GM18519 (cell line): ENCODE results near the gene RCVRN.

ENCODE experiments used
- ATAC-seq: cut with Tn5 transposase; IDR thresholded peaks from one replicate; pipeline ENCODE4 v1.9.1; 2021; ENCODE audit warnings: mild to moderate bottlenecking, moderate library complexity; ENCODE audit not compliant: unreplicated experiment, low FRiP score

RCVRN gene

DNA sequence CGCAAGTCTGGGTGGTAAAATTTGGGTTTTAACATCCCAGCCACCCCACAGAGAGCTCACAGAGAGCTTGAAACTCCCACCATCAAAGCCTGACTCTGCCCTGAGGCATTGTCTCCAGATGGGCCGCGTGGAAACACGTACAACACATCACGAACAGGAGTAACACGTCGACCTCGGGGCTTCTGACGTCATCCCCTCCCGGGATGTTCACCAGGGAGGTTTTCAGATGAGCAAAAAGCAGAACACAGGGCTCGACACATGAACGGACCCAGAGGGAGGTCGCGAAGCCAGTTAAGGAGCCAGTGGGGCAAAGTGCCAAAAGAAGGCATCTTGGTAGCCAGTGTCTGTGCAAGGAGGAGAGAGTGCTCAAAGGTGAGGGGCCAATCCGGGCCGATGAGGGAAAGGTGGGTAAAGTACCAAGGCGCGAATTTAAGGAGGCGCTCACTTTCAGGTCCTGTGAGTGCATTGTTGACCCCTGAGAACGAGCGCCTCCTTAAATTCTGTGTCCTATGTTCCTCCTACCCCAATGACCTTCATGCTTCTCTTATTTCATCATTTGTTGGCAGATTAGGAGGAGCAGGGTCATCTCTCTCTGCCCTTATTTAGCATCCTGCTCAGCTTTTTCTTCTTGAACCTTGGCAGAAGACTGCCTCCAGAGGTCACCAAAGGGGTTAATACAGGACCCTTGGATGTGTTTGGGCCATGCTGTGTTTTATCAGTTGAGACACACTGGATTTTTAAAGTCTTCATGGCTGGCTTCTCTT is 5.6 kb downstream of the RCVRN start:
- no peak for ATAC-seq

DNA sequence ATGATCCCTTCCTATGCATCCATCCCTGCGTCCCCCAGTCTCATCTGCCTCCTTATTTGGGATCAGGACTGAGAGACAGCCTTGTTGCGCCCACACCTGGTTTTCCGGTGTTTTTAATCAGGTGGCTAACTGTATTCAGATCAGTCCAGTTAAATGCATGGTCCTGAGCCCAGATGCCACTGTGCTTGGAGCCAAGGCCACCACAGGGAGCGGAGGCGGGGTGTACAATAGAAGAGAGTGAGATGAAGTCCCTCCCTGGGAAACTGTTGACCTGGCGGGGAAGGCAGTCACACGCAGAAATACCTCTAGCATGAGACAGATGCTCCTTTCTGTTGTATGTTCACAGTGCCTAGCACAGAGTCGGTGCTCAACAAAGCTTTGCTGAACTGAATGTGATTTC is 6.3 kb downstream of the RCVRN start:
- ATAC-seq = no peak

DNA sequence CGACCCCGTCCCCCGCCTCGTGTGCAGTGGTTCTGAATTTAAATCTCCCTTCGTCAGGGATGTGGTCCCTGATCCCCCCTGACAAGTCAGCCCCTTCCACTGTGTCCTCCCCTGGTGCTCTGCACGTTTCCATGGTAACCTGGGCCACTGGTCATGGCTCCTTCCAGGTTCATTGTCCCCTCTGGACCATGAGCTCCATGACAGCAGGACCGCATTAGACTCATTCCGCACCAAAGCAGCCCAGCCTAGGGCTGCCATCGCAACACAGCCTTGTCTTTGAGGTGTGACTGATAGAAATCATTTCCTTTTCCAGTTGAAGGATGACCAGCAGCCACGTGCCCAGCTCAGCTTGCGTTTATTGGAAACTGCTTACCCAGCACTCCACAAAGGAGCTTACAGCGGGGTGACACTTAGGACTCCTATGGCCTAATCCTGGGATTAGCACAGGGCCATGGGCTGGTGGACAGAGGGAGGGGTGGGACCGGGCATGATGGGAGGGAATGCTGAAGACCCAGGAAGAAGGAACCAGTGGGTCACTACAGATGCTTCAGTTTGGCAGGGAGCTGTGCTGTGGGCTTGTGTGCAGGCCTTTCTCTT is 7.6 kb downstream of the RCVRN start:
- ATAC-seq = no peak

DNA sequence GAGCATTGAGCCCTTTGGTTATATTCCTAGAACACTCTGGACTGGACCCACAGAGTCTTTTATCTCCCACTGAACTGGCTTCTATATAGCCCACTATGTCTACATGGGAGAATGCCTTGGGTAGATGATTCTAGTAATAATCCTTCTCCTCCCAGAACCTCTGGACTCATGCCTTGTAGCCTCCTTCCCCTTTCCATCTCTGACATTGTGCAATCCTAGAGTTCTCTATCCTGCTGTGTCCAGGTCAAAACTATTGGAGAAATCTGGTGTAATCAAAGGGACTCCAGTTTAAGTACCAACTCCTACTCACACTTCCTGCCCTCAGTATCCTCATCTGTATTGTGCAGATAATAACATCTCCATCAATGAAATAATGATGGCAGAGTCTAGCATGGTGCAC is 9.1 kb downstream of the RCVRN start:
- no peak for ATAC-seq

DNA sequence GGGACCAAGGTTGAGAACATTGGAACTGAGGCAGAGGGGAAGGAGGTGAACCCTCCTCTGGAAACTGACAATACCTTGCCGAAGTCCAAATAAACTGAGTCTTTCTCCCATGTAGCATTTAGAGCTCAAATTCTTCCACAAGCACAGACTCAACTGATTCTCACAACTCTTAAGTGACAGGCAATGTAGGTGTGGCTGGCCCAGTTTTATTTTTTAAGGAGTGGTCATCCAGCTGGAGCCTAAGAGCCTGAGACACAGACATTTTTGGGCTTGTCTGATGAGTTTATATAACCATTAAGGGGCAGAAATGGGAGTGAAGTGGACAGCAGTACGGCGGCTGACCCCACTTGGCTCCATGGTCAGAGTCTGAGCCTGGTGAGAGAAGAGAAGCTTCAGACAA is 10.8 kb downstream of the RCVRN start:
- no peak for ATAC-seq

DNA sequence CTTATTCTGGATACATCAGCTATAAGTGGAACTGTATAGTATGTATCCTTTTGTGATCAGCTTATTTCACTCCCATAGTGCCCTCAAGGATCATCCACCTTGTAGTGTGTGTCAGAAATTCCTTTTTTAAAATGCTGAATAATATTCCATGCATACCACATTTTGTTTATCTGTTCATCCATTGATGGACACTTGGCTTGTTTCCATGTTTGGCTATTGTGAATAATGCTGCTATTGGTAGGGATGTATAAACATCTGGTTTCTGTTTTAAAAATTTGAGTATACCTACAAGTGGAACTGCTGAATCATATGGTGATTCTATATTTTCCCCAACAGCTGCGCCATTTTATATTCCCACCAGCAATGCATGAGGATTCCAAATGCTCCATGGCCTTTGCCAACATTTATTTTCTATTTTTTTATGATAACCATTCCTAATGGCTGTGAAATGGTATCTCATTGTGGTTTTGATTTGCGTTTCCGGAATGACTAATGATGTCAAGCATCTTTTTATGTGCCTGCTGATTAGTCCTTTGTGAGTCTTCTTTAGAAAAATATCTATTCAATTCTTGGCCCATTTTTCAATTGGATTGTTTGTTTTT is 11.6 kb downstream of the RCVRN start:
- no peak for ATAC-seq

DNA sequence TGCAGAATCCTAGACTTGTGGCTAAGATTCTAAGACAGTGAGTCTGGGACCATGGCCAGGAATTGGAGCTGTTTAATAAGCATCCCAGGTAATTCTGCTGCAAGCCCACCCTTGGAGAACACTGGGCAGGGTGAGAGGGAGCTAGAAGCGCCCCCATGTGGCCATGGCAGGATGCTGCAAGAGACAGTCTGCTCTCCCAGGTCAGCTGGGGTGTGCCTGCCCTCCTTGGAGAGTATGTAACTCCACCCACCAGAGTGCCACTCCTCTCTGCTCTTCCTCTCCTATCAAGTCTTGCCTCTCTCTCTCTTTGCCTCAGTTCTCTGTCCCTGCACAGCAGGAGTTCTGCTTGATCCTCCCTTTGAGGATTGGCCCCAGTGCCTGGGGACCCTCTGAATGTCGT is 14.9 kb downstream of the RCVRN start:
- no peak for ATAC-seq

DNA sequence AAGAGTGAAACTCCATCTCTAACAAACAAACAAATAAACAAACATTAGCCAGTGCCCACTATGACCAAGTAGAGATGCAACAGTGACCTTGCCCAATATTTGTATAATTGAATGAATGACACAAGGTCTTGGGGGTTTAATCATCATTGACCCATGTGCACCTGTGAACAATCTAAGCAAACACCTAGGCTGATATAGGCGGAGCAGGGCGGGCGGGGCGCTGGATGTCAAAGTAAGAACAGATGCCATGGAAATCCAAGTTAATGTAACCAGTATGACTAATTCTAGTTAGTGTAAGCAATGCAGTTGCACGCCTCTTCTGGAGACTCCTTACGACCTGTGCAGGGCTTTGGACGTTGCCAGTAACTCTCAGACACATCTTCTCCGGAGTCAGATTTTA is 17.6 kb downstream of the RCVRN start:
- ATAC-seq = no peak

DNA sequence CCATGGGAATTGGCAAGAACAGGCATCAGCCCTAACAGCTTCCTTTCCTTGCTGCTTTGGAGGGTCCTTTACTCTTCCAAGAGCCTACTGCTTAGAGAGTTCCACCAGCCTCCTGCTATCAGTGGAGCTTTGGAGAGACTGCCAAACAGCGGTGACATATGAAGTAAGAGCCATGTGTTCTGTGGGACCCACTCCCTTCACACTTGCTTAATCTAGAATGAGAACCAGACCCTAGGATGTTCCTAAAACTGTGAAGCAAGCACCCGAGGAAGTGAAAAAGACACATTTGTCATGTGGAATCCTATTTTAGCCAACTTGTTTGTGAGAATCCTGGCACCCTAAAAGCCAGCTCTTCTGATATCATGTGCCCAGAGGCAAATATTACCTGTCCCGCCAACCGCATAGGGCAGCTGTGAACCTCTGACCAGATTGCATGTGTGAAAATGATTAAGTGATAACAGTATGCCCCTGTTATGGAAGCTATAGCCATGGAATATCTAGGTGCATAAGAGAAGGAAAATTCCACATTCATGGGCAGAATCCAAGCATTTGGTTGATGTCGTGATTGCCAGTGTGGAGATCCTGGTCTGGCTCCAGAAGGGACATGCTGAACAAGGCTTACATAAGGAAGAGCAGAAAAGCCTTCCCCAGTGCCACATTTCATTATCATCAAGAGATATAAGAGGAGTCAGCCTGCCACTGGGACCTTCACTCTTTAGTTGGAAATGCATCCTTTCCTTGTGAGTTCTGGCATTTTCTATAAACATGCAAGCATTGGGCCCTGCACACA is 18.7 kb downstream of the RCVRN start:
- no peak for ATAC-seq

DNA sequence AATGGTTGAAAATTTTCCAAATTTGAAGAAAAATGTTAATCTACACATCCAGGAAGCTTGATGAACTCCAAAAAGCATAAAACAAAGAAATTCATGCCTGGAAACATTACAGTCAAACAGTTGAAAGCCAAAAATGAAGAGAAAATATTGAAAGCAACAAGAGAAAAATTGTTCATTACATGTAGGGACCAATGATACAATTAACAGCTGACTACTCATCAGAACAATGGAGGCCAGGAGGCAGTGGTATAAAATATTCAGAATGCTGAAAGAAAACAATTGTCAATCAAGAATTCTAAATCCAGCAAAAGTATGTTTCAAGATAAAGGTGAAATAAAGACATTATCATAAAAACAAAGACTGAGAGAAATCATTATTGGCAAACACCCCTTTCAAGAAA is 21.6 kb downstream of the RCVRN start:
- ATAC-seq = no peak

DNA sequence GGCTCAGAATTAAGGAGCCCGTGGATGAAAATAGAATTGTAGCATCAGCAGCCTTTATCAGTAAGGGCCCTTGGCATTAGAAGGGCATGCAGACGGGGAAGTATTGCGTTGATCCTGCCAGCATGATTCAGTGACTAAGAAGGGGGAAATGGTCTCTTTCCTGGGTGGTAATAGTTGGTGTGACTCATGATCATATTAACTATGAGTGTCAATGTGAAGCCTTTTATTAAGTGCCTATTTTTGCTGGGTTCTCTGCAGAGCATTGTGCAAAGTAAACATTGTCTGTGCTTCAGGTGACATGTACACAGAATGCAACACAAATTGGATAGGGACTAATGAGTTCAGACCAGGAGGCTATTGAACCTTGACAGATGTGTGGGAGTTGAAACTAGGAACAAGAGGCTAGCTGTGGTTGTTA is 24.5 kb downstream of the RCVRN start:
- no peak for ATAC-seq

DNA sequence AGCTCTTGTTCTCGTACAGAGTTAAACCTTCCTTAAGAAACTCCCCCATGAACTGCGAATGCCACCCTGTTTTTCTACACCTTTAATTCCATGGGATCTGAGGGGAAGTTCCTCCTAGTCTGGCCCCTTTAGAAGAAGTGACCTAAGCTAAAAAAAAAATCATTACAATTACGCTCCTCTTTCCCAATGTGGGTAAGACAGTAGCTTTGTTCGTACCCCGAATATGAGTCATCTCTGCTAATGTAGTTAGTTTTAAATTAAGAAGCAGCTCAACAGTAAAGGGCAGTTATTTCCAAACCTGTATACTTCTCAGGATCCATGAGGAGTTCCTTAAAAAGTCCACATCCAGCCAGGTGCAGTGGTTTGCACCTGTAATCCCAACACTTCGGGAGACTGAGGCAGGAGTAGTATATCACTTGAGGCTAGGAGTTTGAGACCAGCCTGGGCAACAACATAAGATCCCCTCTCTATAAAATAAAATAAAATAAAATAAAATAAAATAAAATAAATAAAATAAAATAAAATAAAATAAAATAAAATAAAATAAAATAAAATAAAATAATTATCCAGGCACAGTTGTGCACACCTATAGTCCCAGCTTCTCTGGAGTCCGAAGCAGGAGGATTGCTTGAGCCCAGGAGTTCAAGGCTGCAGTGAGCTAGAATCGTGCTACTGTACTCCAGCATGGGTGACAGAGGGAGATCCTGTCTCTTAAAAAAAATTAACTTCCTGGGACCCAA is 26.1 kb downstream of the RCVRN start:
- ATAC-seq = no peak

DNA sequence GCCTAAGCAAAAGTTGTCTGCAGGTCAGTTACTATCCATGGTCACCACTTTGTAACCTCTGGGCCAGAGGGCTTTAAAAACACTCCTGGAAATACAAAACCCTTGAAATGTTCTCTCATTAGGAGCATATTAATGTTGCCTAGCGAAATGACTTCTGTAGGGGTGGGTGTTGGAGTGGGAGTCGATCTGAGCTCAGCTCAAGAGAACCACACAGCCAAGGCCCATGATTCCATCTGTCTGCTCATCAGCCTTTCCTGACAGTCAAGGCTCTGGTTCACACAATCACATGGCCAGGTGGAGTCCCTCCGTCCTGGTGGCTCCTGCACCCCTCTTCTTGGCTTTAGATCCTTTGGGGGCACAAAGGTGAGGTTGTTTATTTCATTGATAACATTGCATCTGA is 26.7 kb downstream of the RCVRN start:
- ATAC-seq = no peak

DNA sequence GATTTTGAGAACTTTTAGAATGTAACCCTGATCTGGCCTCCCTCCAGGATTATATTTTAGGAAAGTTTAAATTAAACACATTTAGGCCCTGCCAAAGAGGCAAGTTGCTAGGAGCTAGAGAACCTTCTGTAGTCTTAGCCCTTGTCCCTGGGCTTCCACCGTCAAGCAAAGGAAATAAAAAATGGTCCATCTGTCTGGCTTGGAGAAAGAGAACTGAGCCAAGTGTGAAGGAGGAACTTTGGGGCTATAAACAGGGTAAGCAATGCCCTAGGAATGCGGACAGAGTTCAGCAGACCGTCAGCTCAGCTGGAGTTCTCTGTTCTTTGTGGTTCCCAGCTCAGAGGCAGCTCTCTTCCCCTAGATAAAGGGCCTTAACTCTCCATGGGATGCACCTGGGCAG is 29.6 kb downstream of the RCVRN start:
- no peak for ATAC-seq

DNA sequence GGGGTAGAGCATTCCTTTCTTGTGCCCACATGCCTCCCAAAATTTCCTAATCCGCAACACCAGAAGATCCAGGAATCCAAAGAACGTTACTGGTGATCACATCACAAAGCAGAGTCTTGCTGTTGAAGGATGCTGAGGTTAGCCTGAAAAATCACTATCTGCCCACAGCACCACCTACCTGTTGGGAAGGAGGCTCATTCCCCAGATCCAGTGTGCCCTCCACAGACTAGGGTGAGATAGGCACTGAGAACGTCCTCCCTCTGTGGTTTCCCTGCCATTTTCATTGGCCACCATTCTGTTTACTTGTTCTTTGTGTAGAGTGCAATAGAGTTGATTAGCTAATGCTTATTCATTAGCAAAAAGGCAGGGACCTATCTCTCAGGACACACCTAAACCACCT is 30.3 kb downstream of the RCVRN start:
- no peak for ATAC-seq

DNA sequence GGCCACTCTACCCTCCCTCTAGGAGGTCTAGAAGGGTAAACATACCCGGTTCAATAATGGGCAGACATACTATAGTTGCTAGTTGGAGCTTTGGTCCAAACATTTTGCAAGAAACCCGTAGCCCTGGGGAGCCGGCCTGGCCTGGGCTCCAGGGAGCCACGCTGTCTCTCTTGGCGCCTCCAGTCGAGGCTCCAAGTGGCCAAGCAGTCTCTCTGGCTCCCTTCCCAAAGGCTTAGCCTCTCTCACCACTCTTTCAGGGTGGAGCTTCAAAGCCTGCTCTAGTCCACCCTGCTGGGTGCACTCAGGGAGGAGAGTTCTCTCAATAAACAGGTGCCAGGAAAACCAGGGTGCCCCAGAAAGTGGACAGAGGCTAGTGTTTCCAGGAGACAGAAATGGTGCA is 32.2 kb downstream of the RCVRN start:
- ATAC-seq = no peak

DNA sequence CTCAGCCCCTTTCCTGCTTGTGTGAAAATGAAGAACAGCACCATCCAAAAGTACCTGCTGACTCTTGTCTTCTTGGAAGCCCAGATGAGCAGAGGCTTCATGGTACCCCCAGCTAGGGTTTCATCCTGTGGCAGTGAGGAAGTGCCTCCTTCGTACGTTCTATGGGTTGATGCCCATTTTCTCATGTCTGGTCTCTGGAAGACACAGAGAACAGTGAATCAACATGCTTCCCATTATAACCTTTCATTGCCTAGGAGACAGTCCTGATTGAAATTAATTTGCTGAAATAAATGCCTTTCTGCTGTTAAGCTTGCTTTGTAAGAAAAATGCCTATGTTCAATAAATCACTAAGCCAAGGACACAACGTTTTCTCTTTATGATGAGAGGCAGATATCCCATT is 36.5 kb downstream of the RCVRN start:
- ATAC-seq = no peak

DNA sequence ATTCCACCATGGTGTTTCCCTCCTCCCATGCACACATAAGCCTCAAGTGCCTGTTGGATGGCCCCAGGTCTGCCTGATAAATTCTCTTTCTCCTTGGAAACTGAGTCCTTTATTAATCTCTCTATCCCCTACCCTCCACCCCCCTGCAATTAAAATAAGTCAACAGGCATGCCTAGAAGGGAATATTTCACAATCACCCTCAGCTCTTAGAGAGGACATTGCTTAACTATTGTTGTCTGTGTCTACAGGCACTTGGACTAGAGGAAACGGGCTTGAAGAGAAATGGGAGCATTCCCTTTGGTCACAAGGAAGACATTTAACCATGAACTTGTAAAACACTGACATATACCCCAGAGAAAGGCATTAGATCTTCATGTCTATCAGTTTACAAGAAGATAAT is 39.5 kb downstream of the RCVRN start:
- ATAC-seq = no peak

DNA sequence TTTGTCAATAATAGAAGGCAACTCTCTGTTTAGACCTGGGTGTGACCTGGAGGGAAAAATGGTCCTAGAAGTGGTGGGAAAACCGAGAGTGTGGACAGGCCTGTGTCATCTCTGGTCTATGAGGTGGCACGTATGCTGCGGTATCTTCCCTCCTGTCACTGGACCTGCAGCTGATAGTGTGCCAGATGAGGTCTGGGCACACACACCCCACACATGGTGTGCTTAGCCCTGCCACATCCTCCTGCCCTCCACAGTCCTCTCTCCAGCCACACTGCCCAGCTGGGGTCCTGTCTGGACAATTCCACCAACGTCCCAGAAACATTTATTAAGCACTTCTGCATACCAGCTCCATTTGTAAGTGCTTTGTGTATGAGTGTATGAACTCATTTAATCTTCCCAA is 42.1 kb downstream of the RCVRN start:
- ATAC-seq = no peak

DNA sequence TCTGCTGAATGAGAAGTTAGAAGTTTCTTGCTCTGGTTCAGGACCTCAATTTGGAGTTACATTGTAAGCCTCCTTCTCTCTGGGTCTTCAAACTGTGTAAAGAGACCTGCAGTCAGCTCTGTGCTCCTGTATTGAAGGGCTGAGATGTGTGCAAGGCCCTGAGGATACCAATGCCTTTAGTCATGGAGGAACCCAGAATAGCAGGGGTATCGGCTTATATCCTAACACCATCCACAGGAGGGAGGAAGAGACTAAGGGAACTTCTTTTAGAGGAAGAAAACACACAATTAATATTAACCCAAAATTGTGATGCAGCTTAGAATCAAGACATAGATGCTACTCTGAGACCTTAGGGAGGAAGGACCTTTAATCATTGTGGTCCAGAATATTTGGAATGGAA is 42.9 kb downstream of the RCVRN start:
- ATAC-seq = no peak

DNA sequence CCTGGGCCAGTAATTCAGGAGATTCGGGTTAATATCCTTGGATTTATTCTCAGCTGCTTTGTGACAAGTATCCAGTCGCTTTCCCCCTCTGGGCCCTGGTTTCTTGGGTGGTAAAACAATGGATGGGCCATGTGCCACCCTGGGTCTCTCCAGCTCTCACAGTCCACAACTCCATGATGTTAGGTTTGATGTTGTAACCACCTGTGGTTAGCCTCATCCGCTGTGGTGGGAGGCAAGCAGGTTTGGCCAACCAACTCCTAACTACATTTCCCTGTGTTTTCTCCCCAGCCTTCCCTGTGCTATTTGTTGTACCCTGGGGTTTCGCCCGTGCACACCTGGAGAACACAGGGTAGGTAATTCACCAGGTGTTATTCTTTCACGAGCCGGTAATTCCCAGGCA is 44.2 kb downstream of the RCVRN start:
- no peak for ATAC-seq
